GM19467 (cell line): ENCODE results near the gene FMN1.

Experiments used
- ATAC-seq: cut with Tn5 transposase; IDR thresholded peaks from one replicate; pipeline ENCODE4 v1.9.1; 2021; ENCODE audit warnings: mild to moderate bottlenecking, moderate library complexity; ENCODE audit not compliant: unreplicated experiment

Gene FMN1

DNA sequence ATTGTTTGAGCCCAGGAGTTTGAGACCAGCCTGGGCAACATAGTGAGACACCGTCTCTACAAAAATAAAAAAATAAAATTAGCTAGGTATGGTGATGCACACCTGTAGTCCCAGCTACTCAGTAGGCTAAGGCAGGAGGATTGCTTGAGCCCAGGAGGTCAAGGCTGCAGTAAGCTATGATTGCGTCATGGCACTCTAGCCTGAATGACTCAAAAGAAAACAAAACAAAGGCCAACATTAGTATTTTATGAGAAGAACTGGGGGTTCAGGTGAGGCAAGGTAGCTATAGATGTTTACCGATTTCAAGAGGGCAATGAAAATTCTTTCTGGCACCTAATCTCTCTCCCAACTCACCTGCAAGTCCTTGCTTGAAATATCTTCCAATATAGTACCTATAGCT is 399.5 kb downstream of the FMN1 start:
- no peak for ATAC-seq

DNA sequence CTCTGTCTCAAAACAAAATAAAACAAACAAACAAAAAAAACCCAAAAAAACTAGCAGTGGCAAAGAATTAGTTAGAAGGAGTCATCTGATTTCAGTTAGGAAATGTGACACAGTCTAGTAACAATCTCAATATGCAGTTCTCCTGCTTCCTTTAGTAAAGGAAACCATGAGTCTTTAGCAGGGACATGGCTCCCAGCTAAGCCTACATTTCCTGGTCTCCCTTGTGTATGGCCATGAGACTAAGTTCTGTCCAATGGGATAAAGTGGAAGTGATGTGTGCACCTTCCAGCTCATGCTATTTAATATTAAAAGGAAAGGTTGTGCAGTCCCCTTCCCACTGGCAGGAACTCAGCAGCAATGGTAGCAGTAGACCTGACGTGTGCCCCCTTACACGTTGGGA is 402.1 kb downstream of the FMN1 start:
- no peak for ATAC-seq

DNA sequence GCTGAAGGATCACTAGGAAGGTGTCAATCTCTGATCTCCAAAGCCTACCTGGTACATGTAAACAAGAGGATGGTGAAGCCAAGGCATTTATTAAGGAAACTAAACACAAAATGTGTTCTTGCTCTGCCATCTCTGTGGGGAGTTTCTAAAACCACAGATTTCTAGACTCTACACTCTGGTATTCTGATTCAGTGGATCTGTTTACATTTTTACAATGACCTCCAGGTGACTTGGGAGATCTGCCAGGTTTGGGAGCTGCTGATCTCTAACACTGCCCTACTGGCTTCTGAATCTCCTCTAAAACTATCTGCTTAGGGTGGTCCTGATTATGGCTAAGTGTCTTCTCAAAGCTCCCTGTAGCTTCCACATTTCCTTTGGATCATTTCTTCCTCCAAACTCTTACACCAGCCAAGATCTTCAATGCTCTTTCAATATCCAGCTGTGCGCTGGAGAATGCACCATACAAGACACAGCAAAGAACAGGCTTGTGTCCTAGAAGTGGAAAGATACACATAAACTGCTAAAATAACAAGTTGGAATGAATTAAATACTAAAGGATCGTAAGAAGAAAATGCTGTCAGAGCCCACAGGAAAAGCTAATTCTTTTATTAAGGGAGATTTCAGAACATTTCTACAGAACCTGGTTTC is 404.0 kb downstream of the FMN1 start:
- no peak for ATAC-seq

- ATAC-seq, result no peak
These were observed 406.6 kb downstream of the FMN1 start for GRCh38 chr15:32787949-32788348.

DNA sequence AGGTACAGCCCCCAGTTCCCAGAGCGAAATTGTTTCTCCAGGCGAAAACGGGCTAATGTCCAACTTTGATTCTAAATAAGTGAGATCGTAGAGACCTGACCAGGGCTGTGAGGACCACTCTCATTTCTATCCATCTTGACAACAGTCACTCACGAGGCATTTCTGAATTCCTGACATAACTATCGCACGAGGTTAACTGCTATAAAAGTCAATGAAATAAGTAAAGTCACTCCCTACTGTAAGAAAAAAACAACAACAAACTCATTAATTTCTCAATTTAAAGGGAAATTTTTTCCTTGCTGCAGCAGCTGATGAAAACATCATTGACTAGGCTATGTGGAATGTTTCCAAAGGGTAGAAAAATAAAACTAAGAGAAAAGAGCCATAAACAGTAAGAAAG is 407.6 kb downstream of the FMN1 start:
- ATAC-seq, result no peak

DNA sequence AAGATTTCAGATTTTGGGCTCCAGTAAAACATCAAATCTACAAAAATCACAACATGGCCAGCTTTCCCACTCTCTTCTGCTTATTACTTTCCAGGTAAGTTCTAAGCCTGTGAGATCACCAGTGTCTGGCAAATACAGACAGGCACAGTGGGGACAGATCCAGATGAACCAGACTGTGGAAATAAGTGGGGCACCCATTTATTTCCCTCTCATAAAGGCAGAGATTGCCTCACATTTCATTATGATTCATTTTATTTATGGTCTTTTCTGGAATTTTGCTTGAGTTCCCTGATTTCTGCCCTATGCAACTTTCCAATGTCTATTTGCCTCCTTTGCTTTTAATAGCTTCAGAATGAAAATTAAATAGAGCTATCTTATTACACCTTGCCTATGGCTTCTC is 409.9 kb downstream of the FMN1 start:
- ATAC-seq, result no peak

DNA sequence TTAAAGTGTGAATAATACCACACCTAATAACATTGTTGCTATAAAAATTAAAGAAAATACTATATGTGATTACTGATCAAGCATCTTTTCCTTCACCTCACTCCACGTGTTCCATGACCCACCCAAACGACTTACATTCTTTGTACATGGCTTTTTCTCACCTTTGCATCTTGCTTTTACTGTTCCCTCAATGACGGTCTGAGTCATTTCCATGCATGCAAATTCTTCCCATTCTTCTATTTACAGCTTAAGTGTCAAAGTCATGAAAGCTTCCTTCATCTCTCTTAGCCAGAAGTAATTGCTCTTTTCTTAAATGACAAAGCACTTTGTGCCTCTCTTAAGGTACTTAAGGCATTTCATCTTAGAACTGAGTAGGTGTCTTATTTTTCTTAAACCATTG is 412.7 kb downstream of the FMN1 start:
- ATAC-seq, result no peak

- no peak for ATAC-seq
These were observed 415.9 kb downstream of the FMN1 start for GRCh38 chr15:32778391-32779176.

- ATAC-seq, result no peak
These were observed 419.4 kb downstream of the FMN1 start for GRCh38 chr15:32775103-32775502.

DNA sequence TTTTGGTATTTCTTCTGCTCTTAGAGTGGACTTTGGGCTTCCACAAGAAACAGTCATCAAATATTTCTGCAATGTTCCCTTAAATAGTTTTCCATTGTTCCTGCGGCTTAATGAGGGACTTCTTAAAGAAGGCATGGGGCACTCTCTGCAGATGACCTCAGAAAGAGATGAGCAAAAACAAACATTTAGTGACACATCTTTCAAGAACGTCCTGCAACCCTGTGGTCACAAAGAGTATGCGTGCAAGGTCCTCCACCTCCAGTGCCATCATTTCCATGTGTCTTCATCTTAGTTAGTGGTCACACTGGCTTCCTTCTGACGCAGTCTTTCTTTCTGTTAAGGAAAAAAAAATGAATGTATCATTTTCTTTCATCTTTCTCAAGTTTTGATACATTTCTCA is 420.5 kb downstream of the FMN1 start:
- no peak for ATAC-seq

DNA sequence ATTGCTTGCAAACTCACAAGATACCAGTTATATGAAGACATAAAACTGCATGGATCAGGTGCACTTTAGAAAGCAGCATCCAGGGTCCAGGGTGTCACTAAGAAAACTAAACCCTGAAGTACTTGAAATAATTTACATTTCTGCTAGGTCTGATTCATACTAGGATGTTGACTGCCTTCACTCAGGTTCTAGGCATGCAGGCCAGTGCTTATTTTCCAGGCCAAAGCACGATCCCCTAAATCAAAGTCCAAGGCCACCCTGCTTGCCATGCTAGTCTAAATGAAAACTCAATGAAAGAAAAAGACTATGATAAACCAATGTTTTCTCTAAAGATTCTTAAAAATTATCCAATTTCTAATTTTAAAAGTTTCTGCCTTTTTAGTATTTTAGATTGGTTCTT is 427.3 kb downstream of the FMN1 start:
- ATAC-seq, result no peak

- ATAC-seq, result no peak
These were observed 428.4 kb downstream of the FMN1 start for GRCh38 chr15:32766101-32766500.

- ATAC-seq, result no peak
These were observed 429.3 kb downstream of the FMN1 start for GRCh38 chr15:32765236-32765635.

GRCh38 chr15:32763295-32763694 is 431.2 kb downstream of the FMN1 start:
- ATAC-seq, result no peak

DNA sequence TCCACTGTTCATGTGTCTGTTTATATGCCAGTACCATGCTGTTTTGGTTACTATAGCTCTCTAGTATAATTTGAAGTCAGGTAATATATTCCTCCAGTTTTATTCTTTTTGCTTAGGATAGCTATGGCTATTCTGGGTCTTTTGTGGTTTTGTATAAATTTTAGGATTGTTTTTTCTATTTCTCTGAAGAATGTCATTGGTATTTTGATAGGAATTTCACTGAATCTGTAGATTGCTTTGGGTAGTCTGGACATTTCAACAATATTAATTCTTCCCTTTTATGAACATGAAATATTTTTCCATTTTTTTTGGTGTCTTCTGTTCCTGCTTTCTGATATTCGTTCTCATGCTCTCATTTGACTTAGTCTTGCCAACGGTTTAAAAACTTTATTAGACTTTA is 437.1 kb downstream of the FMN1 start:
- no peak for ATAC-seq

GRCh38 chr15:32750979-32751378 is 443.5 kb downstream of the FMN1 start:
- no peak for ATAC-seq

DNA sequence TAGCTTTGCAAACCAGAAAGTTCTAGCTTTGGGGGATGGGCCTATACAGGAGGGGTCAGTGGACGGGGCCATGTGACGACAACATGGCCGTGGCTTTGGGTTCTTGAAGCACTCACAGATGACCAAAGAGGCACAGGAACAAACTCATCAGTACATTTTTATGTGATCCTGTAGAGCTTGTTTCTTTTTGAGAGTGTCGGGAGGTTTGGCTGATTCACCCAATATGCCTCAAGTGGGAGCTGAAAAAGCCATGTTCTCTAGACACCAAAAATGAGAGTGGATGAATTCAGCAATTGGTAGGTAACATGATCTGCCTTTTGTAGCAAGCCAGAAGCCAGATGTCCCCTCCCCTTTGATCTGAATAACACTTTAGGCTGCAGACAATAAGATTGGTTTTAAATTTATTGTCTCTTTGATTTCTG is 446.6 kb downstream of the FMN1 start:
- ATAC-seq, result no peak

DNA sequence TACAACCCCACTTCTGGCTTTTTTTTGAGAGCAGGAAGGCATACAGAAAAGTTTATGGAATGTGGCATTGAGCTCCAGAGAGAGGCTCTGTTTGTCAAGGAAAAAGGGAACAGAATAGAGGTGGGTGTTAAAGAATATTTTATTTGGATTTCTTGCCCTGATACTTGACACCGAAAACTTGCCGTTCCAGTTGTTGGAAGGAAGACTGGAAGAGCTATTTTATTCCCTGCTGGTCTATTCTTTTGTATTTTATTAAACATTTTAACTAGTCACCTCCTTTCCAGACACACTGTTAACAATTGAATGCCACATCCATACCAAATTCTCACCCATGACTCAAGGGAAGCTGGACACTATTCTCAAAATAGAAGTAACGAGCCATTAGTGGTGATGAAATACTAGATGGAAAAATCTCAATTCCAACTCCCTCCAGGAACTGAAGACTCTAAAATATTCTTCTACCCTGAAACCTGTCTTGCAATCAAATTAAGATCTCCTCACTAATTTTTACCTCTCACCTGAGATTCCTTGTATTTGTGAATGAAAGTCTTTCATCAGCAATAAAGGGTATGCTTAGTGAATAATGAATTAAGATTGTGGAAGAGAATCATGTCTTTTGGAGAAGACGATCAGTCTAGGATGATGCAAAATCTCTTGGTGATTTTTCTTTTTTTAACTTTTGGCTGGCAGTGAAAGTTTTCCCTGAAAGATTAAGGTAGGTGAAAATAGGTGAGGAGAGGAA is 448.2 kb downstream of the FMN1 start:
- ATAC-seq, result no peak

DNA sequence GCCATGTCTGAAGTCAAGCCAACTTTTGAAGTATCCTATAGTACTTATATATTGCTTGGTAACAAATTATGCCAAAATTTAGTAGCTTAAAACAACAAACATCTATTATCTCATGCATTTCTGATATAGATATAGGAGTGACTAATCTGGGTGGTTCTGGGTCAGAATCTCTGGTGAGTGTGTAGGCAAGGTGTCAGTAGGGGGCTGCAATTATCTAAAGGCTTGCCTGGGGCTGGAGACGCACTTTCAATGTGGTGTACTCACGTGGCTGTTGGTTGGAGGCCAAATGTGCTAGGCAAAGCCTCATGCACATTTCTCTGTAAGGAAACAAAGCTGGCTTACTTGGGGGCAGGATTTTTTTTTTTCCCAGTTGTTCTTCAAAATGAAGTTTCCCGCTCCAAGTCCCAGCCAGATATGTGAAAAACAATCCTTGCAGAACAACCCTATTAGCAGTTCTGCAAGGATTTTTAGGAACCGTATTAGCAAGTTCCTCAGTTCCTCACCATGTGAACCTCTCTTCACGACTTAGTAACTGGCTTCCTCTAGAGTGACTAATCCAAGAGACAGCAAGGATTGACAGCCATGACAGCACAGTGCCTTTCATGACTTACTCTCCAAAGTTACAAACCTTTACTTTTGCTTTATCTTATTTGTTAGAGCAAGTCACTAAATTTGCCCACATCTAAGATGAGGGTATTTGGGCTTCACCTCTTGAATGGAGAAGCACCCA is 450.9 kb downstream of the FMN1 start:
- no peak for ATAC-seq

GRCh38 chr15:32739522-32740063 is 454.9 kb downstream of the FMN1 start:
- no peak for ATAC-seq

DNA sequence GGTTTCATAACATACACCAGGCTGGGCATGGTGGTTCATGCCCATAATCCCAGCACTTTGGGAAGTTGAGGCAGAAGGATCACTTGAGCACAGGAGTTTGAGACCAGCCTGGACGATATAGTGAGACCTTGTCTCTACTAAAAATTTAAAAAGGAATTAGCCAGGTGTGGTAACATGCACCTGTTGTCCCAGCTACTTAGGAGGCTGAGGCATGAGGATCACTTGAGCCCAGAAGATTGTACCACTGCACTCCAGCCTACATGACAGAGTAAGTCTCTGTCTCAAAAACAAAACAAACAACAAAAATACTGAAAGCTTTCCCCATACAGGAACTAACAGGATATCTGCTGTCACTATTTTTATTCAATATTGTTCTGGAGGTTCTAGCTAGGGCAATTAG is 455.8 kb downstream of the FMN1 start:
- ATAC-seq, result no peak
